Neural cell (in vitro differentiated cells): Measurements from ENCODE around the gene TERB2. TPM values are rescaled to one million over a fixed set of nuclear protein-coding genes. Genes with fewer than 3 reads are reported as not detected.
"Not testable (repeated sequence)": the region's sequence is repeated elsewhere in the genome, so short reads cannot be mapped to it uniquely, and the experiment has no call there.

ENCODE experiments used
- H2AFZ ChIP-seq: fragments of 200-600, 300-800 bp; sonication (generic), shearing (Covaris generic); 2 replicates; pipeline ENCODE4 v1.6.0; 2014; ENCODE audit warnings: low read depth, mild to moderate bottlenecking, antibody characterized with exemption, low read length, moderate library complexity
- H3F3A ChIP-seq: fragments of 200-600 bp; shearing (Covaris generic); 2 replicates; pipeline ENCODE4 v1.6.1; 2016; ENCODE audit warnings: mild to moderate bottlenecking, moderate library complexity, mixed read lengths, antibody characterized with exemption, low read length; ENCODE audit not compliant: insufficient read depth, poor library complexity, severe bottlenecking
- H3K27ac ChIP-seq: fragments of 200-600, 300-800 bp; sonication (generic), shearing (Covaris generic); 2 replicates; pipeline ENCODE4 v1.5.1; 2014; ENCODE audit warnings: mild to moderate bottlenecking, low read length, moderate library complexity
- H3K27me3 ChIP-seq: fragments of 300-800, 200-600 bp; sonication (generic), shearing (Covaris generic); 2 replicates; pipeline ENCODE4 v1.6.0; 2014; ENCODE audit warnings: mild to moderate bottlenecking, low read depth, low read length, moderate library complexity; ENCODE audit not compliant: insufficient read depth
- H3K36me3 ChIP-seq: fragments of 300-800, 200-600 bp; sonication (generic), shearing (Covaris generic); 2 replicates; pipeline ENCODE4 v1.5.1; 2014; ENCODE audit warnings: mild to moderate bottlenecking, antibody characterized with exemption, low read length, moderate library complexity; ENCODE audit not compliant: insufficient read depth
- H3K4me2 ChIP-seq: fragments of 300-800, 200-600 bp; sonication (generic), shearing (Covaris generic); 2 replicates; pipeline ENCODE4 v1.6.0; 2014; ENCODE audit warnings: mild to moderate bottlenecking, low read length
- H3K4me3 ChIP-seq: fragments of 300-800, 200-600 bp; sonication (generic), shearing (Covaris generic); 2 replicates; pipeline ENCODE4 v1.5.1; 2014; ENCODE audit warnings: mild to moderate bottlenecking, low read length, moderate library complexity
- H3K79me2 ChIP-seq: fragments of 200-600 bp; shearing (Covaris generic); replicated peaks from 2 replicates; pipeline ENCODE4 v1.6.0; 2014; ENCODE audit warnings: mild to moderate bottlenecking, low read length, moderate library complexity; ENCODE audit not compliant: insufficient read depth
- H3K9ac ChIP-seq: fragments of 300-800, 200-600 bp; sonication (generic), shearing (Covaris generic); 2 replicates; pipeline ENCODE4 v1.6.1; 2016; ENCODE audit warnings: mild to moderate bottlenecking, low read length, mixed read lengths
- H3K9me2 ChIP-seq: fragments of 200-600 bp; shearing (Covaris generic); 2 replicates; pipeline ENCODE4 v1.6.1; 2016; ENCODE audit warnings: mild to moderate bottlenecking, low read length, mixed read lengths; ENCODE audit not compliant: insufficient read depth
- H3K9me3 ChIP-seq: fragments of 200-600, 300-800 bp; sonication (generic), shearing (Covaris generic); 2 replicates; pipeline ENCODE4 v1.6.1; 2016; ENCODE audit warnings: mild to moderate bottlenecking, mixed run types, low read length, moderate library complexity, mixed read lengths
- H4K20me1 ChIP-seq: fragments of 200-600 bp; shearing (Covaris generic); 2 replicates; pipeline ENCODE4 v1.6.1; 2016; ENCODE audit warnings: mild to moderate bottlenecking, mixed run types; ENCODE audit not compliant: insufficient read depth
- polyA plus RNA-seq: library from polyadenylated mRNA; depleted of rRNA; stranded (reverse); fragments of >200 nt; gene quantifications from 2 replicates; pipeline ENCODE4 v1.2.3, GENCODE V29; 2014

Gene TERB2
- polyA plus RNA-seq, 1 donor from 2014 or later: not detected

DNA sequence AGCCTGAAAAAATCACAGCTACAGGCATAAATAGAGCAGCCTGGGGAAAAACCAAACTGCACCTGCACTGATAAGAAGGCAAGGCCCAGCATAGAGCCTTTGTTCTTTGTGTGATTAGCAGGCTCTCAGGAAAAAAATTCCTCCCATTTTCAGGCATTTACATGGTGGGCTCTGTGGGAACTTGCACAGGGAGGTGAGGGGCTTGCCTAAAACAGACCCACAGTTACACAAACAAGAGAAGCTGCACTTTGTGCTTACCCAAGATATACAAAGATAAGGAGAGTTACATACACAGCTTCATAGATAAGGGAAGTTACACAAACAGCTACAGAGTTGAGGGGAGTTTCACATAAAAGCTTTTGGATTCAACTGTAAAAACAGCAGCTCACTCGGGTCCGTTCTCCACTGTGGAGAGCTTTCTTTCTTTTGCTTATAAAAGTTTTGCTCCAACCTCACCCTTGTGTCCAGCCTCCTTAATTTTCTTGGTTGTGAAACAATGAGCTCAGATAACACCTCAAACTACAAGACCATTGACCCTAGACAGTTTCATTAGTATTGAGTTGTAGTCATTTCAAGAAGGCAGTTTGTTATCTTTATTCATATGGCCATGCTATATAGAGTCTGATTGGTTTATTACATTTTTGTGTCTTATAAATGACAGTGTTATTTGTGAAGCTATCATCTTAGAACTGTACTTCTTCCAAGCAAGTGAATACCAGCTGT lies 23.3 kb downstream of the TERB2 start:
- not testable (repeated sequence) for H3K9ac ChIP-seq, H3K36me3 ChIP-seq, H3K4me2 ChIP-seq, H3K27me3 ChIP-seq, H2AFZ ChIP-seq, H3K79me2 ChIP-seq, H3K9me3 ChIP-seq, H4K20me1 ChIP-seq, H3K9me2 ChIP-seq, H3K4me3 ChIP-seq, H3K27ac ChIP-seq, H3F3A ChIP-seq

DNA sequence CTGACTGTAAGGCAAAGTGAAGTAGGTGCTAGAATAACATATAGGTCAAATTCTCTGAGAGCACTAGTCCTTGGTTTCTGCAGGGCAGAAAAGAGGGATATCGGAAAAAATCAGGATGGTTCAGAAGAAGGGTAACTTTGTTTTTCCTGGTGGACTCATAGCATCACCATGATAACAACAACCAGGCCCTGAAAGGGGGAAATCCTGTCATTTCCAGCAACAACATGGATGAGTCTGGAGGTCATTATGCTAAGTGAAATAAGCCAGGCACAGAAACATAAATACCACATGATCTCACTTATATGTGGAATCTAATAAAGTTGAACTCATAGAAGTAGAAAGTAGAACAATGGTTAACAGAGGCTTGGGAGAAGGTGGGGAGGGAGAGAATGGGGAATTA lies 27.7 kb downstream of the TERB2 start:
- not testable (repeated sequence) for H3K79me2 ChIP-seq, H3K9me2 ChIP-seq, H4K20me1 ChIP-seq, H3K4me3 ChIP-seq, H3K27me3 ChIP-seq, H3F3A ChIP-seq, H3K9me3 ChIP-seq, H3K27ac ChIP-seq, H2AFZ ChIP-seq, H3K4me2 ChIP-seq, H3K9ac ChIP-seq, H3K36me3 ChIP-seq

GRCh38 chr15:44986346-44987055 lies 30.0 kb downstream of the TERB2 start:
- H3K27me3 ChIP-seq, H3K36me3 ChIP-seq, H2AFZ ChIP-seq, H3K27ac ChIP-seq, H3F3A ChIP-seq, H3K4me3 ChIP-seq, H3K9me3 ChIP-seq, H3K79me2 ChIP-seq, H3K9ac ChIP-seq, H4K20me1 ChIP-seq, H3K4me2 ChIP-seq, H3K9me2 ChIP-seq: not testable (repeated sequence)

DNA sequence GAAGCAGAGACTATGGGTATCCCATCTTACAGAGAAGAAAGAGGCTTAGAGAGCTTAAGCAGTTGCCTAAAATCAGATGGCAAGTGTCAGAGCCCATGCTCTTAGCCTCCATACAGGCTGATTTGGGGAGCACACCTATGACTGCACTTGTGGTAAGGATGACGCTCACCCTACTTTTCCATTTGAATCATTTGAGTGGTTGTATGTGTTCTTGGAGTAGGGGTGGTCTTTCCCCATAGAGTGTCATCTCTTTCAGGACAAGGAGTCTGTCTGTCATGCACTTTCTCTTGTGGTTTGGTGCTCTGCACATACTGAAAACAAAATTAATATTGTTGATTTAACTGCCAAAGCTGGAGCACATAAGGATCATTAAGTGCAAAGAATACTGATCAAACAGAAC lies 31.2 kb downstream of the TERB2 start:
- not testable (repeated sequence) for H2AFZ ChIP-seq, H3K9ac ChIP-seq, H3K4me2 ChIP-seq, H4K20me1 ChIP-seq, H3F3A ChIP-seq, H3K9me2 ChIP-seq, H3K9me3 ChIP-seq, H3K79me2 ChIP-seq, H3K27ac ChIP-seq, H3K4me3 ChIP-seq, H3K27me3 ChIP-seq, H3K36me3 ChIP-seq

- not testable (repeated sequence) for H4K20me1 ChIP-seq
Observed at GRCh38 chr15:44988184-44988869, 31.8 kb downstream of the TERB2 start.

DNA sequence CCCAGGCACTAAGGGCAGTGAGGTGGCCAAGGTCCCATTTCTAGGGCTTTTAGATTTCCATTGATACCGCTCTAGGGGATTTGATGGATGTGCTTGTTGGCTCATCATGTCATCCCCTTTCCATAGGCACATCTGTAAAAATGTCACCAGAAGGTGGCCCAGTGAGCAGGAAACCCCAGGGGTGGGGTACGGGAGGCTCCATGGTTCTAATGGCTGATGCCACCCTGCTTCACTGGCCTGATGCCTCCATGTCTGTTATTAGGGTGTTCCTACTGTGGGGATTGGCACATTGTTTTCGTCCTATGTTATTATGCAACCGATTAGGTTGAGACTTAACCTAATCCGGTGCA lies 32.4 kb downstream of the TERB2 start:
- H3K27ac ChIP-seq, H3F3A ChIP-seq, H3K9me3 ChIP-seq, H3K4me2 ChIP-seq, H3K36me3 ChIP-seq, H3K9ac ChIP-seq, H3K4me3 ChIP-seq, H3K27me3 ChIP-seq, H3K9me2 ChIP-seq, H4K20me1 ChIP-seq, H2AFZ ChIP-seq, H3K79me2 ChIP-seq: not testable (repeated sequence)

More at GRCh38 chr15:44988184-44988869, 31.8 kb downstream of the TERB2 start:
- not testable (repeated sequence) for H3K4me3 ChIP-seq, H3K27ac ChIP-seq, H3K9ac ChIP-seq, H3K36me3 ChIP-seq, H3K9me2 ChIP-seq, H3K27me3 ChIP-seq, H3K4me2 ChIP-seq, H3F3A ChIP-seq, H3K9me3 ChIP-seq, H2AFZ ChIP-seq, H3K79me2 ChIP-seq

DNA sequence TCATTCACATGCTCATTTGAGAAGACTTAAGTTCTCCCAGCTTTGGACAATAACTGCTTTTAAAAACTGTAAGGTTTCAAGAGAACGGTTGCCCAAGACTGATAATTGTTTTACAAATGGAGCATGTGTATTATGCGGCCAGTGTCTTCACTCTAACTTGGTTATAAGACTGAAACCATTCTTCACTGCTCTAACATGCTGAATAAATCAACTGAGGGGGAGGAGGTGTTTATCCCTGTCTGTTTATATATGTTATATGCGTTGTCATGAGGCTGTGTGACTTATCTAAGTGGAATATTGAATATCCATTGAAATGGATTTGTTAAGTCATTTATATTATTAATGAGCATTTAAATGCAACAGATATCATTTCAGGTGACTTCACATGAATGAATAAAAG lies 41.1 kb downstream of the TERB2 start:
- H3K4me2 ChIP-seq, H3K36me3 ChIP-seq: not testable (repeated sequence)

More for the DNA sequence above, 41.1 kb downstream of the TERB2 start:
- not testable (repeated sequence) for H3K9me2 ChIP-seq, H4K20me1 ChIP-seq, H3K79me2 ChIP-seq, H3K27me3 ChIP-seq, H3K9ac ChIP-seq, H3F3A ChIP-seq, H3K27ac ChIP-seq, H2AFZ ChIP-seq, H3K4me3 ChIP-seq, H3K9me3 ChIP-seq
